GM23338 (cell line): Measurements from ENCODE around the gene TENM4. TPM values are rescaled to one million over a fixed set of nuclear protein-coding genes. Genes with fewer than 3 reads are reported as not detected.

Experiments used
- ATAC-seq: fragments of 200-7000 bp; cut with Tn5 transposase; 3 replicates; pipeline ENCODE4 v1.9.1; 2020
- DNase-seq: peaks from one replicate; pipeline ENCODE4 v3.0.0-alpha.2; 2015; ENCODE audit warnings: low spot score
- H2AFZ ChIP-seq: fragments of 200-600 bp; sonication (generic); 2 replicates; pipeline ENCODE4 v1.8.0; 2016; ENCODE audit warnings: antibody characterized with exemption, mild to moderate bottlenecking, moderate library complexity
- H3F3A ChIP-seq: fragments of 200-600 bp; sonication (generic); replicated peaks from 2 replicates; pipeline ENCODE4 v1.8.0; 2017; ENCODE audit warnings: antibody characterized with exemption, mixed run types, low read depth
- H3K27ac ChIP-seq: fragments of 200-600 bp; sonication (generic); 2 replicates; pipeline ENCODE4 v1.6.1; 2016; ENCODE audit warnings: low read depth
- H3K27me3 ChIP-seq: fragments of 200-600 bp; sonication (generic); 2 replicates; pipeline ENCODE4 v1.8.0; 2016; ENCODE audit warnings: mild to moderate bottlenecking, mixed run types, moderate library complexity; ENCODE audit not compliant: insufficient read depth
- H3K36me3 ChIP-seq: fragments of 200-600 bp; sonication (generic); 2 replicates; pipeline ENCODE4 v1.8.0; 2016; ENCODE audit warnings: mild to moderate bottlenecking; ENCODE audit not compliant: insufficient read depth
- H3K4me1 ChIP-seq: fragments of 200-600 bp; sonication (generic); 2 replicates; pipeline ENCODE4 v1.8.0; 2016; ENCODE audit warnings: mild to moderate bottlenecking, moderate library complexity; ENCODE audit not compliant: insufficient read depth
- H3K4me2 ChIP-seq: fragments of 200-600 bp; sonication (generic); 2 replicates; pipeline ENCODE4 v1.7.1; 2017; ENCODE audit warnings: mixed run types
- H3K4me3 ChIP-seq: fragments of 200-600 bp; sonication (generic); 2 replicates; pipeline ENCODE4 v1.6.1; 2016; ENCODE audit warnings: mixed run types
- H3K79me2 ChIP-seq: fragments of 200-600 bp; sonication (generic); replicated peaks from 2 replicates; pipeline ENCODE4 v1.8.0; 2017; ENCODE audit warnings: mild to moderate bottlenecking; ENCODE audit not compliant: insufficient read depth
- H3K9me2 ChIP-seq: fragments of 200-600 bp; sonication (generic); 2 replicates; pipeline ENCODE4 v1.8.0; 2017; ENCODE audit not compliant: insufficient read depth
- H4K20me1 ChIP-seq: fragments of 200-600 bp; sonication (generic); replicated peaks from 2 replicates; pipeline ENCODE4 v1.8.0; 2017; ENCODE audit warnings: mild to moderate bottlenecking; ENCODE audit not compliant: insufficient read depth
- H3K27ac Mint-ChIP-seq: 2 replicates; pipeline ENCODE4 v1.8.0; 2020; ENCODE audit warnings: inconsistent platforms, mild to moderate bottlenecking, moderate library complexity, mixed read lengths
- H3K27me3 Mint-ChIP-seq: 3 replicates; pipeline ENCODE4 v1.8.0; 2022; ENCODE audit warnings: low read depth, mild to moderate bottlenecking, moderate library complexity, mixed read lengths, inconsistent platforms; ENCODE audit not compliant: insufficient read depth, poor library complexity
- H3K36me3 Mint-ChIP-seq: 3 replicates; pipeline ENCODE4 v1.8.0; 2021; ENCODE audit warnings: low read depth, mild to moderate bottlenecking, inconsistent platforms, moderate library complexity, mixed read lengths
- H3K4me1 Mint-ChIP-seq: 3 replicates; pipeline ENCODE4 v1.8.0; 2020; ENCODE audit warnings: mild to moderate bottlenecking, inconsistent platforms, mixed read lengths
- H3K4me3 Mint-ChIP-seq: 3 replicates; pipeline ENCODE4 v1.8.0; 2021; ENCODE audit warnings: moderate library complexity, mild to moderate bottlenecking, inconsistent platforms, mixed read lengths
- H3K9me3 Mint-ChIP-seq: 3 replicates; pipeline ENCODE4 v1.8.0; 2020; ENCODE audit warnings: moderate library complexity, mild to moderate bottlenecking, inconsistent platforms, mixed read lengths
- CREB1 ChIP-seq: fragments of 250-450 bp; sonication (Bioruptor Pico); IDR thresholded peaks from 2 replicates; pipeline ENCODE4 v1.5.0; 2020; ENCODE audit warnings: low read depth, mild to moderate bottlenecking, moderate library complexity
- CTCF ChIP-seq, 2 experiments: fragments of 200-600 bp in 1 of 2; sonication (generic) in 1 of 2; conservative IDR thresholded peaks; 2 replicates each; pipeline versions ENCODE4 v1.5.1 to v1.6.1; 2016 to 2017; ENCODE audit warnings: antibody characterized with exemption in 2 of 2, low read depth in 2 of 2, mild to moderate bottlenecking in 2 of 2, moderate library complexity in 1 of 2
- ETS1 ChIP-seq: IDR thresholded peaks from 2 replicates; pipeline ENCODE4 v1.6.1; 2016; ENCODE audit warnings: antibody characterized with exemption
- EZH2 ChIP-seq: fragments of 200-600 bp; sonication (generic); IDR thresholded peaks from one replicate; pipeline ENCODE4 v1.8.0; 2017; ENCODE audit warnings: antibody characterized with exemption, mild to moderate bottlenecking, low read depth; ENCODE audit not compliant: unreplicated experiment
- EZH2phosphoT487 ChIP-seq: fragments of 200-600 bp; sonication (generic); IDR thresholded peaks from one replicate; pipeline ENCODE4 v1.8.1; 2018; ENCODE audit warnings: antibody characterized with exemption; ENCODE audit not compliant: unreplicated experiment
- JUNB ChIP-seq: IDR thresholded peaks from one replicate; pipeline ENCODE4 v1.6.1; 2016; ENCODE audit warnings: antibody characterized with exemption; ENCODE audit not compliant: unreplicated experiment
- NANOG ChIP-seq: IDR thresholded peaks from 2 replicates; pipeline ENCODE4 v1.6.1; 2016; ENCODE audit warnings: antibody characterized with exemption, borderline replicate concordance
- POLR2AphosphoS5 ChIP-seq: IDR thresholded peaks from 2 replicates; pipeline ENCODE4 v1.6.1; 2016; ENCODE audit warnings: antibody characterized with exemption, low read depth
- REST ChIP-seq: IDR thresholded peaks from one replicate; pipeline ENCODE4 v1.6.1; 2018; ENCODE audit warnings: antibody characterized with exemption; ENCODE audit not compliant: unreplicated experiment
- STAT1 ChIP-seq: IDR thresholded peaks from one replicate; pipeline ENCODE4 v1.6.1; 2016; ENCODE audit warnings: antibody characterized with exemption; ENCODE audit not compliant: unreplicated experiment
- ZNF114 ChIP-seq: fragments of 250-450 bp; sonication (Bioruptor Pico); IDR thresholded peaks from 2 replicates; pipeline ENCODE4 v1.5.0; 2020; ENCODE audit warnings: mild to moderate bottlenecking, moderate library complexity
- ZNF331 ChIP-seq: fragments of 250-450 bp; sonication (Bioruptor Pico); IDR thresholded peaks from 2 replicates; pipeline ENCODE4 v1.5.0; 2020; ENCODE audit warnings: low read depth, mild to moderate bottlenecking, moderate library complexity
- ZNF462 ChIP-seq: fragments of 250-450 bp; sonication (Bioruptor Pico); IDR thresholded peaks from 2 replicates; pipeline ENCODE4 v1.5.0; 2020; ENCODE audit warnings: mild to moderate bottlenecking, moderate library complexity
- polyA plus RNA-seq: library from polyadenylated mRNA; unstranded; fragments of >200 nt; fragmentation: Nextera tagmentation; extraction: Ambion mirVana; gene quantifications from 2 replicates; pipeline ENCODE4 v1.2.1, GENCODE V29; 2016
- total RNA-seq: library from RNA; depleted of rRNA; stranded (reverse); fragments of >200 nt; shearing (Covaris generic); gene quantifications from 2 replicates; pipeline ENCODE4 v1.2.3, GENCODE V29; 2014

TENM4 gene
- total and polyA plus RNA-seq, 2 experiments from 2014 or later: 7.3 TPM

GRCh38 chr11:79309407-79309806 lies 131.4 kb downstream of the TENM4 start:
- H3K9me3 Mint-ChIP-seq: no peaks in the 10 kb centered on the region
- no peaks in the 10 kb centered on the region for H3K27me3 Mint-ChIP-seq
- Histone ChIP-seq H3K79me2 (no peaks in the 10 kb centered on the region), H3K36me3 (no peaks in the 10 kb centered on the region), H3K27me3 (no peaks in the 10 kb centered on the region), H3K9me2 (peaks cover 3% of the 10 kb centered on the region; the same call in 1 of the 2 replicates), H3F3A (no peaks in the 10 kb centered on the region), H3K4me1 (no peaks in the 10 kb centered on the region; the same call in 1 of the 2 replicates), H3K4me2 (no peak overlapping the region), H3K4me3 (no peak overlapping the region), H4K20me1 (no peaks in the 10 kb centered on the region), H2AFZ (no peak overlapping the region), H3K27ac (no peak overlapping the region)
- no peak for TF ChIP-seq CTCF (conservative IDR thresholded peaks at IDR 0.05; ENCODE audit: low read depth in 2 of 2)
- TF ChIP-seq ETS1: no peak
- TF ChIP-seq EZH2phosphoT487: no peak
- TF ChIP-seq CREB1 (CRISPR knock-in tag): no peak
- TF ChIP-seq POLR2AphosphoS5: no peak
- no peak for TF ChIP-seq STAT1
- TF ChIP-seq ZNF331 (CRISPR knock-in tag): no peak
- TF ChIP-seq JUNB: no peak
- no peak for TF ChIP-seq ZNF462 (CRISPR knock-in tag)
- no peak for TF ChIP-seq EZH2
- no peak for TF ChIP-seq ZNF114
- no peak for TF ChIP-seq REST
- TF ChIP-seq NANOG: no peak
- H3K27ac Mint-ChIP-seq: no peak overlapping the region
- ATAC-seq (no peak), DNase-seq (no peak)
- peaks cover 14% of the 10 kb centered on the region; the same call in 2 of the 3 replicates for H3K4me1 Mint-ChIP-seq
- H3K4me3 Mint-ChIP-seq: no peak overlapping the region
- no peaks in the 10 kb centered on the region for H3K36me3 Mint-ChIP-seq
